ENCODE data around the gene PFDN2.

- TF ChIP-seq CTCF (IDR thresholded peaks at IDR 0.05; ENCODE audit: extremely low read depth in 1 of 2, insufficient read depth in 1 of 2, low read depth in 1 of 2, low read length in 2 of 2) (no peak), POLR2AphosphoS5 (IDR thresholded peaks at IDR 0.05; ENCODE audit: insufficient read depth, low read depth, low read length) (no peak), POLR2A (IDR thresholded peaks at IDR 0.05; ENCODE audit: low read depth, low read length) (no peak), EZH2 (IDR thresholded peaks at IDR 0.05; ENCODE audit: borderline replicate concordance, low read depth, low read length, severe bottlenecking) (no peak), MAX (IDR thresholded peaks at IDR 0.05; ENCODE audit: insufficient read depth, insufficient read length) (no peak), JUN (IDR thresholded peaks at IDR 0.05; ENCODE audit: borderline replicate concordance, insufficient read depth, insufficient read length, low read depth) (no peak)
These were observed 47.1 kb downstream of the PFDN2 start for GRCh38 chr1:161070761-161071160.
